ENCODE measurements around the gene PHF10.

The PHF10 gene

DNA sequence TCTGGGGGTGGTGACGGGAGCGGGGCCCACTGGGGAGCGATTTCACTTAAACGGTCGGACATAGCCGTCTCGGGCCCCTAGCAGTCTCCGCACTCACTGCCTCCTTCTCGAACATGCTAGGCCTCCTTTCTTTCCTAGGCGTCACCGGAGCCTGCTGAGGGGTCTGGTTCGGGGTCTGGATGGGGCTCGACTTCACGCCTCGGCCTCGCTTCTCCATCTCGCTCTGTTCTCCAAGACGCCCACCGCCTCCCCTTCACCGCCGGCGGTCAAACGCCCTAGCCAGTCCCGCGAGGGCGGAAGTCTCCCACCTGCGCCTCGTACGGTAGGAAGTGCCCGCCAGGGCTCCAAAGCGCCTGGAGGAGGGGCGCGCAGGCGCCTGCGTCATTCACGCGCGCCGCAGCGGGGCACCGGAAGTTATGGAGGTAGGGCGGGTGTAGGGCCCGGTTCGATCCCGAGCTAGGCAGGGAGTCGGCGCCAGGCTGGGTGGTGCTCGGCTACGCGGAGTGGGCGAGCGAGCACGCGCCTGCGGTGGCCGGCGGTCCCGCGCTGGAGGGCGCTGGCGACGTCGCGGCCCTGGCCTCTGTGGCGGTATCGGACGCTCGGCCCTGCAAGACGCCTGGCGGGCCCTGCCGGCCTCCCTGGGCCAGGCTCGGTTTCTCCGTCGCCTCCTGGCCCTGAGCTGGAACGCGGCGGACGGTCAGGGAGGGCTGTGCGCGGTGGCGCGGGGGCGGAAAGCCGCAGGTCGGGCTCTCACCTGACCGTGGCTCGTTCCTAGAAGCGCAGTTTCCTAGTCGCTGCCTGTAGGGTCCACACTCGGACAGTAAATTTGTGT lies 27.2 kb upstream of the PHF10 start, which contains the start of the genes DYNLT2 and ERMARD:
TSS of gene DYNLT2 (minus strand) at position 331 of the 832 bp plus-strand sequence. CDS start at position 217, 114 bp downstream.
TSS of gene ERMARD (plus strand) at position 381 of the 832 bp plus-strand sequence. CDS start at position 417, 36 bp downstream.
- Histone ChIP-seq H3K9ac (ENCODE audit: insufficient read length) (peak within 1 kb of the TSS; percentile 96), H3K9me3 (ENCODE audit: low read depth, low read length) (no peaks in the 10 kb centered on the region), H3K36me3 (ENCODE audit: insufficient read depth, low read length) (no peaks in the 10 kb centered on the region), H3K27ac (peak within 1 kb of the TSS; percentile 82), H3K4me3 (peak within 1 kb of the TSS; percentile 91)
- no peak for TF ChIP-seq EZH2 (IDR thresholded peaks at IDR 0.05)
- TF ChIP-seq POLR2AphosphoS5 (IDR thresholded peaks at IDR 0.05; ENCODE audit: borderline replicate concordance, low read depth, low read length): peak; percentile 99
- DNase-seq (ENCODE audit: low read depth, low spot score): peak; percentile 52

GRCh38 chr6:169746556-169746955 lies 22.3 kb upstream of the PHF10 start:
- Histone ChIP-seq H3K36me3 (ENCODE audit: insufficient read depth, low read length) (no peaks in the 10 kb centered on the region), H3K4me3 (no peak overlapping the region), H3K9ac (ENCODE audit: insufficient read length) (no peak overlapping the region), H3K27ac (no peak overlapping the region), H3K9me3 (ENCODE audit: low read depth, low read length) (no peaks in the 10 kb centered on the region; the same call in 1 of the 2 replicates)
- TF ChIP-seq FOXP2 (optimal IDR thresholded peaks at IDR 0.05; ENCODE audit: control extremely low read depth, extremely low read length, insufficient read depth) (no peak), POLR2AphosphoS5 (IDR thresholded peaks at IDR 0.05; ENCODE audit: borderline replicate concordance, low read depth, low read length) (no peak), EZH2 (IDR thresholded peaks at IDR 0.05) (no peak)
- DNase-seq (ENCODE audit: low read depth, low spot score): no peak

DNA sequence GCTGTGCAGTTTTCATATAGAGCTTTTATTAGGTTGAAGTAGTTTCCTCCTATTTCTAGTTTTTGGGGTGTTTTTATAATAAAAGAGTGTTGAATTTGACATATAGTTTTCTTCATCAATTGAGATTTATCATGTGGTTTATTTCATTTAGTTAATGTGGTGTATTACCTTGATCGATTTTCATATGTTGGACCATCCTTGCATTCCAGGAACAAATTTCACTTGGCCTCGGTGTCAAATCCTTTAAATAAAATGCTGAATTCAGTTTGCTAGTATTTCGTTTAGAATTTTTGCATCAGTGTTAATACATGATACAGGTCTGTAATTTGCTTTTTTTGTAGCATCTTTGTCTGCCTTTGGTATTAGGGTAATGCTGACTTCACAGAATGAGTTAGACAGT lies 21.1 kb upstream of the PHF10 start:
- no peaks in the 10 kb centered on the region for H3K36me3 ChIP-seq (ENCODE audit: insufficient read depth, low read length)
- no peak for TF ChIP-seq FOXP2 (optimal IDR thresholded peaks at IDR 0.05; ENCODE audit: control extremely low read depth, extremely low read length, insufficient read depth)
- no peak for TF ChIP-seq EZH2 (IDR thresholded peaks at IDR 0.05)
- TF ChIP-seq POLR2AphosphoS5 (IDR thresholded peaks at IDR 0.05; ENCODE audit: borderline replicate concordance, low read depth, low read length): no peak
- H3K27ac ChIP-seq: no peak overlapping the region
- no peak for DNase-seq (ENCODE audit: low read depth, low spot score)
- H3K9ac ChIP-seq (ENCODE audit: insufficient read length): no peak overlapping the region
- H3K4me3 ChIP-seq: no peak overlapping the region
- H3K9me3 ChIP-seq (ENCODE audit: low read depth, low read length): no peaks in the 10 kb centered on the region; the same call in 1 of the 2 replicates

GRCh38 chr6:169741344-169741743 lies 17.0 kb upstream of the PHF10 start:
- H3K27ac ChIP-seq: no peak overlapping the region
- H3K9me3 ChIP-seq (ENCODE audit: low read depth, low read length): no peaks in the 10 kb centered on the region; the same call in 1 of the 2 replicates
- H3K4me3 ChIP-seq: no peak overlapping the region
- H3K9ac ChIP-seq (ENCODE audit: insufficient read length): no peak overlapping the region
- no peak for DNase-seq (ENCODE audit: low read depth, low spot score)
- no peak for TF ChIP-seq POLR2AphosphoS5 (IDR thresholded peaks at IDR 0.05; ENCODE audit: borderline replicate concordance, low read depth, low read length)
- TF ChIP-seq EZH2 (IDR thresholded peaks at IDR 0.05): no peak
- no peak for TF ChIP-seq FOXP2 (optimal IDR thresholded peaks at IDR 0.05; ENCODE audit: control extremely low read depth, extremely low read length, insufficient read depth)
- H3K36me3 ChIP-seq (ENCODE audit: insufficient read depth, low read length): no peaks in the 10 kb centered on the region

GRCh38 chr6:169738976-169739529 lies 14.8 kb upstream of the PHF10 start:
- Histone ChIP-seq H3K9me3 (ENCODE audit: low read depth, low read length) (no peaks in the 10 kb centered on the region), H3K4me3 (no peak overlapping the region), H3K9ac (ENCODE audit: insufficient read length) (no peak overlapping the region), H3K36me3 (ENCODE audit: insufficient read depth, low read length) (no peaks in the 10 kb centered on the region), H3K27ac (no peak overlapping the region)
- DNase-seq (ENCODE audit: low read depth, low spot score): no peak
- TF ChIP-seq EZH2 (IDR thresholded peaks at IDR 0.05) (no peak), POLR2AphosphoS5 (IDR thresholded peaks at IDR 0.05; ENCODE audit: borderline replicate concordance, low read depth, low read length) (no peak), FOXP2 (optimal IDR thresholded peaks at IDR 0.05; ENCODE audit: control extremely low read depth, extremely low read length, insufficient read depth) (no peak)

GRCh38 chr6:169738204-169738975 lies 14.1 kb upstream of the PHF10 start:
- Histone ChIP-seq H3K36me3 (ENCODE audit: insufficient read depth, low read length) (no peaks in the 10 kb centered on the region), H3K4me3 (no peak overlapping the region), H3K27ac (no peak overlapping the region), H3K9me3 (ENCODE audit: low read depth, low read length) (no peaks in the 10 kb centered on the region), H3K9ac (ENCODE audit: insufficient read length) (no peak overlapping the region)
- no peak for DNase-seq (ENCODE audit: low read depth, low spot score)
- TF ChIP-seq POLR2AphosphoS5 (IDR thresholded peaks at IDR 0.05; ENCODE audit: borderline replicate concordance, low read depth, low read length): no peak
- TF ChIP-seq EZH2 (IDR thresholded peaks at IDR 0.05): no peak
- no peak for TF ChIP-seq FOXP2 (optimal IDR thresholded peaks at IDR 0.05; ENCODE audit: control extremely low read depth, extremely low read length, insufficient read depth)

GRCh38 chr6:169729961-169730360 lies 5.7 kb upstream of the PHF10 start:
- Histone ChIP-seq H3K9me3 (ENCODE audit: low read depth, low read length) (no peaks in the 10 kb centered on the region), H3K9ac (ENCODE audit: insufficient read length) (no peak overlapping the region), H3K4me3 (no peak overlapping the region), H3K36me3 (ENCODE audit: insufficient read depth, low read length) (no peaks in the 10 kb centered on the region), H3K27ac (no peak overlapping the region)
- TF ChIP-seq POLR2AphosphoS5 (IDR thresholded peaks at IDR 0.05; ENCODE audit: borderline replicate concordance, low read depth, low read length) (no peak), EZH2 (IDR thresholded peaks at IDR 0.05) (no peak), FOXP2 (optimal IDR thresholded peaks at IDR 0.05; ENCODE audit: control extremely low read depth, extremely low read length, insufficient read depth) (no peak)
- DNase-seq (ENCODE audit: low read depth, low spot score): no peak

DNA sequence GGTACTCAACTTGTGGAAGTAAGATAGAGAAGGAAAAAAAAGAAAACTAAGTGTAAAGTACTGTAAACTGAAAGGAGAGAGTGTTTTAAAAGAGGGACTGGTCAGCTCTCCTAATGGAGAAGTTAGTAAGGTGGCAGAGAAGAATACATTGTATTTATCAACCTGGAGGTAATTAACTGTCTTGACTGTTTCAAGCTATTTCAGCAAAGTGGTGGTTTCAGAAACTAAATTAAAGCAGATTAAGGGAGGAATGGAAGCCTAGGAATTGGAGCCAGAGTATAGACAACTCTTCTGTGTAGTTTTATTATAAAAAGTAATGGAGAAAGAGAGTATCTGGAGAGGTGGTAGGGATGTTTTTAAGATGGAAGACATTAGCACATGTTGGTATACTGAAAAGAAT lies 2.7 kb upstream of the PHF10 start:
- no peak overlapping the region for H3K27ac ChIP-seq
- no peaks in the 10 kb centered on the region for H3K36me3 ChIP-seq (ENCODE audit: insufficient read depth, low read length)
- no peak overlapping the region for H3K9ac ChIP-seq (ENCODE audit: insufficient read length)
- no peaks in the 10 kb centered on the region for H3K9me3 ChIP-seq (ENCODE audit: low read depth, low read length)
- no peak overlapping the region for H3K4me3 ChIP-seq
- TF ChIP-seq EZH2 (IDR thresholded peaks at IDR 0.05): no peak
- TF ChIP-seq FOXP2 (optimal IDR thresholded peaks at IDR 0.05; ENCODE audit: control extremely low read depth, extremely low read length, insufficient read depth): no peak
- no peak for TF ChIP-seq POLR2AphosphoS5 (IDR thresholded peaks at IDR 0.05; ENCODE audit: borderline replicate concordance, low read depth, low read length)
- no peak for DNase-seq (ENCODE audit: low read depth, low spot score)

Data from SK-N-MC (cell line).